OCI-LY3 (cell line): Measurements from ENCODE around the gene UTP14C.
"Not testable (repeated sequence)": the region's sequence is repeated elsewhere in the genome, so short reads cannot be mapped to it uniquely, and the experiment has no call there.

Source experiments
- H2AFZ ChIP-seq: fragments of 200-600, 300-600 bp; shearing (Covaris generic); 2 replicates; pipeline ENCODE4 v1.6.0; 2014; ENCODE audit warnings: antibody characterized with exemption, low read depth, low read length
- H3K27ac ChIP-seq: fragments of 200-600, 300-600 bp; sonication (generic); 2 replicates; pipeline ENCODE4 v1.5.1; 2014; ENCODE audit warnings: mild to moderate bottlenecking, low read length, moderate library complexity, mixed read lengths
- H3K27me3 ChIP-seq: fragments of 200-600, 300-600 bp; sonication (generic); 2 replicates; pipeline ENCODE4 v1.6.1; 2014; ENCODE audit warnings: low read depth, low read length, mixed read lengths
- H3K36me3 ChIP-seq: fragments of 200-600, 300-600 bp; sonication (generic); replicated peaks from 2 replicates; pipeline ENCODE3; 2014; ENCODE audit warnings: low read depth, low read length, mixed read lengths
- H3K4me1 ChIP-seq: fragments of 300-600, 200-600 bp; sonication (generic); 2 replicates; pipeline ENCODE4 v1.6.1; 2014; ENCODE audit warnings: low read length, mixed read lengths
- H3K4me2 ChIP-seq: fragments of 200-600, 300-600 bp; sonication (generic); 2 replicates; pipeline ENCODE4 v1.6.1; 2014; ENCODE audit warnings: low read length, mixed read lengths
- H3K4me3 ChIP-seq: fragments of 300-600, 200-600 bp; sonication (generic); 2 replicates; pipeline ENCODE4 v1.5.1; 2014; ENCODE audit warnings: antibody characterized with exemption, mild to moderate bottlenecking, low read length, moderate library complexity
- H3K79me2 ChIP-seq: fragments of 300-600, 200-600 bp; shearing (Covaris generic); 2 replicates; pipeline ENCODE4 v1.6.1; 2014; ENCODE audit warnings: mild to moderate bottlenecking, low read length, mixed read lengths
- H3K9ac ChIP-seq: fragments of 300-600, 200-600 bp; shearing (Covaris generic); 2 replicates; pipeline ENCODE4 v1.6.0; 2014; ENCODE audit warnings: mild to moderate bottlenecking, low read length, moderate library complexity
- H3K9me3 ChIP-seq: fragments of 200-600, 300-600 bp; shearing (Covaris generic); 2 replicates; pipeline ENCODE4 v1.6.1; 2014; ENCODE audit warnings: low read length, mixed read lengths; ENCODE audit not compliant: insufficient read depth
- H4K20me1 ChIP-seq: fragments of 200-600, 300-600 bp; sonication (generic); 2 replicates; pipeline ENCODE4 v1.6.1; 2016; ENCODE audit warnings: low read length, mixed read lengths; ENCODE audit not compliant: insufficient read depth
- EZH2phosphoT487 ChIP-seq: fragments of 200-600 bp; shearing (Covaris generic); IDR thresholded peaks from 2 replicates; pipeline ENCODE4 v1.6.1; 2018; ENCODE audit warnings: antibody characterized with exemption, mixed run types, low read depth
- TF ChIP-seq, protein P1 (sequence below): fragments of 200-600, 300-600 bp; sonication (generic); IDR thresholded peaks from 2 replicates; pipeline ENCODE4 v1.5.1; 2014; ENCODE audit warnings: antibody characterized with exemption, low read length, low read depth

UTP14C gene

DNA sequence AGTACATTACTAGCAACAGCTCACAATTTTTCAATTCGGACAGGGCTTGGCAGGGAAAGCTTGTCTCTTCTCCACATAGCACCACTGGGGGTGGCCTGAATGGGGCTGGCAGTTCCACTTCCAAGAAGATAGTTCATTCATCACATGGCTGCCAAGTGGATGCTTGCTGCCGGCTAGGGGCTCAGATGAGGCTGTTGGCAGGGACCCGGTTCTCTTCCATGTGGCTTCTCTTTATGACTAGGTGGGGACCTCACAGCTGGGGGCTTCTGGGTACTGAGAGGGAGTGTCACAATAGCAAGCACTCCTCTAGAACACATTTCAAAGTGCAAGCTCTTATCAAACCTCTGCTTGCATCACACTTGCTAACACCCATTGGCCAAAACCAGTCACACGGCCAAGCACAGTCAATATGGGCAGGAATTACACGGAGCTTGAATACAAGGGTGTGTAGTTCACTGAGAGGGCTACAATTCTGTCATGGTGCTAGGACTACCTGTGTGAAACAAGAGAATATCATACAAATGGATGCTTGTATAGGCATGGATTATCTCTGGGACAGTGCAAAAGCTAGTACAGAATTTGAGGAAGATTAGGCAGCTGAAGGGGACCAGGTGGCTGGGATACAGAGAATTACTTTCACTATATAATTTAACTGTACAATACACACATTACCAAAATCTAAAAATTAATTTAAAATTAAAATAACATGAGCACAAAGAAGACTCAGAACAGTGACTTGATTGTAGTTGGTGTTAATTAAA lies 45.5 kb upstream of the UTP14C start:
- Histone ChIP-seq H3K9me3 (no peaks in the 10 kb centered on the region), H3K36me3 (no peaks in the 10 kb centered on the region), H3K4me3 (no peak overlapping the region), H3K9ac (no peak overlapping the region), H3K27ac (no peak overlapping the region), H3K4me1 (no peaks in the 10 kb centered on the region), H3K27me3 (no peaks in the 10 kb centered on the region), H3K4me2 (no peak overlapping the region), H3K79me2 (no peaks in the 10 kb centered on the region), H2AFZ (no peak overlapping the region), H4K20me1 (no peaks in the 10 kb centered on the region)
- no peak for TF ChIP-seq EZH2phosphoT487
- TF ChIP-seq, protein P1, sequence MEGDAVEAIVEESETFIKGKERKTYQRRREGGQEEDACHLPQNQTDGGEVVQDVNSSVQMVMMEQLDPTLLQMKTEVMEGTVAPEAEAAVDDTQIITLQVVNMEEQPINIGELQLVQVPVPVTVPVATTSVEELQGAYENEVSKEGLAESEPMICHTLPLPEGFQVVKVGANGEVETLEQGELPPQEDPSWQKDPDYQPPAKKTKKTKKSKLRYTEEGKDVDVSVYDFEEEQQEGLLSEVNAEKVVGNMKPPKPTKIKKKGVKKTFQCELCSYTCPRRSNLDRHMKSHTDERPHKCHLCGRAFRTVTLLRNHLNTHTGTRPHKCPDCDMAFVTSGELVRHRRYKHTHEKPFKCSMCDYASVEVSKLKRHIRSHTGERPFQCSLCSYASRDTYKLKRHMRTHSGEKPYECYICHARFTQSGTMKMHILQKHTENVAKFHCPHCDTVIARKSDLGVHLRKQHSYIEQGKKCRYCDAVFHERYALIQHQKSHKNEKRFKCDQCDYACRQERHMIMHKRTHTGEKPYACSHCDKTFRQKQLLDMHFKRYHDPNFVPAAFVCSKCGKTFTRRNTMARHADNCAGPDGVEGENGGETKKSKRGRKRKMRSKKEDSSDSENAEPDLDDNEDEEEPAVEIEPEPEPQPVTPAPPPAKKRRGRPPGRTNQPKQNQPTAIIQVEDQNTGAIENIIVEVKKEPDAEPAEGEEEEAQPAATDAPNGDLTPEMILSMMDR = no peak

DNA sequence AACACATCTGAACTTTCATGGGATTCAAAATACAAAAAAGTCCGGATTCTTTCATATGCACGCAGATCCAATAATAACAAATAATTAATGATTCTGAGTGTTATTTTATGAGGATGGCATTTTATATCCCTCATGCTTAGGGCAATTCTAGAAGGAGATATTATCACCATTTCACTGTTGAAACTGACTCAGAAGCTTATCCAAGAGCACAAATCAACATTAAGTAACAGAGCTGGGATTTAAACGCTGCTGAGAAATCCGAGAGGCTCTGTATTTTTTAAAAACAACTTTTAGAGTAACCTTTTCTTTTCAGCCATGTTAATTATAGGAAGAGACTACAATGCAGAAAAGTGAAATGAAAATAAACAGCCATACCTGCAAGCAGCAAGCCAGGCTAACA lies 43.6 kb upstream of the UTP14C start:
- H3K79me2 ChIP-seq = no peaks in the 10 kb centered on the region
- H3K4me3 ChIP-seq = no peak overlapping the region
- no peaks in the 10 kb centered on the region for H3K36me3 ChIP-seq
- H3K9me3 ChIP-seq = no peaks in the 10 kb centered on the region
- no peak overlapping the region for H3K4me2 ChIP-seq
- no peak overlapping the region for H2AFZ ChIP-seq
- H4K20me1 ChIP-seq = no peaks in the 10 kb centered on the region
- no peak for TF ChIP-seq EZH2phosphoT487
- TF ChIP-seq, protein P1 = no peak
- no peak overlapping the region for H3K9ac ChIP-seq
- no peak overlapping the region for H3K27ac ChIP-seq
- H3K27me3 ChIP-seq = no peaks in the 10 kb centered on the region
- H3K4me1 ChIP-seq = no peaks in the 10 kb centered on the region

DNA sequence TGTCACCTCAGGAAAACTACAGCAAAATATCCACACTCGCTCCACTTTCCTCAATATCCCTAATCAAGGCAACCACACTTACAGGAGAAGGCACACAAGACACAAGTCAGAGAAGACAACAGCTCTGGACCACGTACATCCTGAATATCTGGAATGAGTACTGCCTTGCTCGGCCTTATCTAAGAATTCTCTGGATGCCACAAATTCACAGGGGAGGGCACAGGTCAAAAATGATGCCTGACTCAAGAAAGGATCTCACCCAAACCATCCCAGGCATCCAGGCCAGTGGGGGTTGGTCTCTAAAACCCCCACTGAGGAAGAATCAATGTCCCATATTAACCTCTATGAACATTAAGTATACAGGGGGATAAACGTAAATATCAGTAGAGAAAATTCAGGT lies 43.1 kb upstream of the UTP14C start:
- TF ChIP-seq EZH2phosphoT487 = no peak
- TF ChIP-seq, protein P1 = no peak
- no peaks in the 10 kb centered on the region for H3K36me3 ChIP-seq

DNA sequence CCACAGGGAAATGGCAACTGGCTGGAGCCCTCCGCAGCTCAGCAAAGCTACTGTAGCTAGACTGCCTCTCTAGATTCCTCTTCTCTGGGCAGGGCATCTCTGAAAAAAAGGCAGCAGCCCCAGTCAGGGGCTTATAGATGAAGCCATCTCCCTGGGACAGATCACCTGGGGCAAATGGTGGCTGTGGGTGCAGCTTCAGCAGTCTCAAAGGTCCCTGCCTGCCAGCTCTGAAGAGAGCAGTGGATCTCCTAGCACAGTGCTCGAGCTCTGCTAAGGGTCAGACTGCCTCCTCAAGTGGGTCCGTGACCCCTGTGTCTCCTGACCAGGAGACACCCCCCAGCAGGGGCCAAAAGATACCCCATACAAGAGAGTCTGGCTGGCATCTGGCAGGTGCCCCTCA lies 41.2 kb upstream of the UTP14C start:
- H2AFZ ChIP-seq, H3K9me3 ChIP-seq, H3K36me3 ChIP-seq, H3K79me2 ChIP-seq, H3K4me1 ChIP-seq, H3K27me3 ChIP-seq, H4K20me1 ChIP-seq, H3K27ac ChIP-seq, H3K4me2 ChIP-seq, H3K4me3 ChIP-seq, H3K9ac ChIP-seq: not testable (repeated sequence)

More for the DNA sequence above, 43.1 kb upstream of the UTP14C start:
- no peaks in the 10 kb centered on the region for H3K4me1 ChIP-seq
- no peak overlapping the region for H3K4me2 ChIP-seq
- H3K9me3 ChIP-seq = no peaks in the 10 kb centered on the region
- H3K79me2 ChIP-seq = no peaks in the 10 kb centered on the region
- H4K20me1 ChIP-seq = no peaks in the 10 kb centered on the region
- no peak overlapping the region for H3K27ac ChIP-seq
- H3K4me3 ChIP-seq = no peak overlapping the region
- H3K27me3 ChIP-seq = no peaks in the 10 kb centered on the region
- no peak overlapping the region for H2AFZ ChIP-seq
- no peak overlapping the region for H3K9ac ChIP-seq

DNA sequence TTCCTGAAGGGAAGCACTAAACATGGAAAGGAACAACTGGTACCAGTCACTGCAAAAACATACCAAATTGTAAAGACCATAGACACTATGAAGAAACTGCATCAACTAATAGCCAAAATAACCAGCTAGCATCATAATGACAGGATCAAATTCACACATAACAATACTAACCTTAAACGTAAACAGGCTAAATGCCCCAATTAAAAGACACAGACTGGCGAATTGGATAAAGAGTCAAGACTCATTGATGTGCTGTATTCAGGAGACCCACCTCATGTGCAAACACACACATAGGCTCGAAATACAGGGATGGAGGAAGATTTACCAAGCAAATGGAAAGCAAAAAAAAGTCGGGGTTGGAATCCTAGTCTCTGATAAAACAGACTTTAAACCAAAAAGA lies 39.6 kb upstream of the UTP14C start:
- H3K79me2 ChIP-seq, H3K4me2 ChIP-seq, H3K4me1 ChIP-seq, H3K36me3 ChIP-seq, H3K27ac ChIP-seq, H4K20me1 ChIP-seq, H3K9ac ChIP-seq, H3K4me3 ChIP-seq, H3K27me3 ChIP-seq, H3K9me3 ChIP-seq, H2AFZ ChIP-seq: not testable (repeated sequence)
